Heart right ventricle (tissue), 16 donors: ENCODE data around the gene SYNJ2. TPM values are rescaled to one million over a fixed set of nuclear protein-coding genes. Genes with fewer than 3 reads are reported as not detected.

Source experiments
- ATAC-seq, 8 donors: fragments of 200-7000 bp; cut with Tn5 transposase; one replicate each; pipeline ENCODE4 v1.9.1; 2020; ENCODE audit warnings: mild to moderate bottlenecking in 8 of 8, moderate library complexity in 8 of 8, moderate number of reproducible peaks in 1 of 8
- DNase-seq, 2 donors: peaks; one replicate each; pipeline ENCODE4 v3.0.0-alpha.2; 2020
- H3K27ac ChIP-seq, 10 donors: fragments of 200-600 bp; sonication (generic) in 2 of 10; one replicate each; pipeline versions ENCODE4 v1.5.0 to v1.8.0; 2020 to 2022; ENCODE audit warnings: mild to moderate bottlenecking in 3 of 10
- H3K27me3 ChIP-seq, 7 donors: fragments of 200-600 bp; one replicate each; pipeline ENCODE4 v1.8.0; 2021 to 2022; ENCODE audit warnings: mild to moderate bottlenecking in 2 of 7
- H3K36me3 ChIP-seq, 9 donors: fragments of 200-600 bp; sonication (generic) in 1 of 9; one replicate each; pipeline versions ENCODE4 v1.5.0 to v1.8.0; 2020 to 2022; ENCODE audit warnings: mild to moderate bottlenecking in 2 of 9
- H3K4me1 ChIP-seq, 9 donors: fragments of 200-600 bp; sonication (generic) in 1 of 9; one replicate each; pipeline versions ENCODE4 v1.5.0 to v1.8.0; 2020 to 2022; ENCODE audit warnings: mild to moderate bottlenecking in 4 of 9
- H3K4me3 ChIP-seq, 10 donors: fragments of 200-600 bp; sonication (generic) in 2 of 10; one replicate each; pipeline versions ENCODE4 v1.5.0 to v1.8.0; 2020 to 2022; ENCODE audit warnings: mild to moderate bottlenecking in 7 of 10, moderate library complexity in 2 of 10
- H3K9me3 ChIP-seq, 11 donors: fragments of 200-600 bp in 10 of 11; sonication (generic) in 2 of 11; one replicate each; pipeline versions ENCODE4 v1.5.0 to v1.8.0; 2013 to 2022; ENCODE audit warnings: mild to moderate bottlenecking in 2 of 11, control low read depth in 1 of 11, moderate library complexity in 1 of 11
- CTCF ChIP-seq, 9 donors: fragments of 200-600 bp; sonication (generic) in 2 of 9; IDR thresholded peaks; one replicate each; pipeline versions ENCODE4 v1.5.0 to v1.8.0; 2021 to 2022; ENCODE audit warnings: antibody characterized with exemption in 9 of 9, mild to moderate bottlenecking in 5 of 9, moderate library complexity in 1 of 9
- WGBS, 2 donors: extraction: QIAGEN DNeasy Blood & Tissue Kit; methylation state at CpG; one replicate each; pipeline ENCODE4 v1.1.7; 2013; ENCODE audit warnings: inconsistent platforms in 1 of 2; 5-methylcytosine and 5-hydroxymethylcytosine counted together
- intact Hi-C, 10 donors: fragments of 100-400 bp; cut with DNase I; formaldehyde crosslinking; loops; one replicate each; pipeline versions ENCODE4 v1.11.1 to v1.14.2; 2022
- polyA plus RNA-seq, 2 donors: library from polyadenylated mRNA; stranded (reverse); fragments of 200-250 nt; gene quantifications; one replicate each; pipeline ENCODE4 v1.2.3, GENCODE V29; 2013
- total RNA-seq, 10 donors: library from RNA; stranded (reverse); fragmentation: NEBNext Ultra II Directional in 3 of 10; extraction: Animal tissue kit (Norgen Biotek cat#: 25700) in 3 of 10; gene quantifications; one replicate each; pipeline versions ENCODE4 v1.2.1 to v1.2.4, GENCODE V29; 2021 to 2023
- donor health status: Arrhythmogenic right ventricular cardiomyopathy.
- donor health status: ischemic (EF 13 %, LVEDD 7.1; RV severe dilation, severe dysfunction).
- donor health status: healthy with polysubstance abuse.
- donor health status: DM: no; HTN: yes; CAD: no.
- donor health status: DM: no; HTN: no; CAD: no.
- donor health status: ischemic (EF 25% LVEDD 6.9; RV normal size, moderate dysfunction).
- donor health status: ischemic (EF 25% LVEDD 5.7; RV mildly dilated, moderate dysfunction).
- donor health status: healthy.
- donor health status: DM: yes; HTN: yes; CAD: no.
- donor health status: Ischemic cardiomyopathy.
- donor health status: ischemic (EF 35%, LVEDD 5.7; RV mildly dilated, moderate dysfunction).
- donor health status: nonischemic (EF 11% LVEDD 7.7; RV severe dilation, severe dysfunction).
- donor health status: DM: yes; HTN: yes; CAD: no.
- donor health status: PGD.
- donor health status: ischemic (EF 29% LVEDD 5.4; RV normal size, mild dysfunction).
- donor health status: nonischemic (EF 23%, LVEDD 6.1; RV moderate dilation, normal function).

SYNJ2 gene
- total and polyA plus RNA-seq, 12 donors: 14.0 to 27.8 (median 19.0) TPM

- intact Hi-C loops: loop anchor here in 3 of 10 donors (5.0 kb wide), 1 partner anchor 42 kb away; the partner anchor contains the start of gene SYNJ2 (in 3 of the 3)
- H3K36me3 ChIP-seq: peaks cover 0 to 6% (median 0%) of the 10 kb centered on the region in 9 donors
- H3K4me1 ChIP-seq: peaks cover 12 to 51% (median 41%) of the 10 kb centered on the region in 9 donors
- no peak for TF ChIP-seq CTCF (IDR thresholded peaks at IDR 0.05)
- no peak overlapping the region for H3K4me3 ChIP-seq
- WGBS, 2 donors: 89 to 92% methylated on average over 16 of the region's 16 CpGs
- no peaks in the 10 kb centered on the region for H3K9me3 ChIP-seq
- no peak for ATAC-seq
- H3K27ac ChIP-seq: no peak overlapping the region
- DNase-seq: no peak
- H3K27me3 ChIP-seq: no peaks in the 10 kb centered on the region
Observed at GRCh38 chr6:158024566-158025297, 43.1 kb downstream of the SYNJ2 start.

- ATAC-seq: peak; percentile 80 to 89 (median 84)
- no peaks in the 10 kb centered on the region for H3K9me3 ChIP-seq
- peaks cover 0 to 10% (median 0%) of the 10 kb centered on the region in 9 donors for H3K36me3 ChIP-seq
- H3K27me3 ChIP-seq: no peaks in the 10 kb centered on the region
- H3K4me1 ChIP-seq: peaks cover 14 to 57% (median 42%) of the 10 kb centered on the region in 9 donors
- intact Hi-C loops: loop anchor here in 3 of 10 donors (5.0 kb wide), 1 partner anchor 44 kb away; the partner anchor contains the start of gene SYNJ2 (in 3 of the 3)
- peak overlapping the region; percentile 36 to 88 (median 80) for H3K27ac ChIP-seq
- 21 to 26% methylated on average over 18 to 21 of the region's 21 CpGs for WGBS, 2 donors
- TF ChIP-seq CTCF (IDR thresholded peaks at IDR 0.05): peak; percentile 33 to 74 (median 61)
- peak overlapping the region in 7 of 10 donors; percentile 0 to 31 (median 27) for H3K4me3 ChIP-seq
- DNase-seq: peak; percentile 81 to 92
Observed at GRCh38 chr6:158026054-158026900, 44.6 kb downstream of the SYNJ2 start.

- H3K9me3 ChIP-seq: no peaks in the 10 kb centered on the region
- WGBS, 2 donors: 77 to 88% methylated on average over 23 of the region's 23 CpGs
- no peaks in the 10 kb centered on the region for H3K27me3 ChIP-seq
- peaks cover 21 to 59% (median 47%) of the 10 kb centered on the region in 9 donors for H3K4me1 ChIP-seq
- no peak for TF ChIP-seq CTCF (IDR thresholded peaks at IDR 0.05)
- peak overlapping the region in 2 of 10 donors; percentile 1 to 27 for H3K4me3 ChIP-seq
- intact Hi-C loops: loop anchor here in 3 of 10 donors (5.0 kb wide), 1 partner anchor 45 kb away; the partner anchor contains the start of gene SYNJ2 (in 3 of the 3)
- ATAC-seq (peak in 5 of 8 donors; percentile 5 to 48 (median 14)), DNase-seq (no peak)
- peaks cover 0 to 10% (median 0%) of the 10 kb centered on the region in 9 donors for H3K36me3 ChIP-seq
- peak overlapping the region in 9 of 10 donors; percentile 51 to 88 (median 81) for H3K27ac ChIP-seq
Observed at GRCh38 chr6:158026901-158027589, 45.4 kb downstream of the SYNJ2 start.
